GM21447 (cell line): Measurements from ENCODE around the gene NHLRC3.
"Not testable (repeated sequence)": the region's sequence is repeated elsewhere in the genome, so short reads cannot be mapped to it uniquely, and the experiment has no call there.

Source experiments
- ATAC-seq: cut with Tn5 transposase; IDR thresholded peaks from one replicate; pipeline ENCODE4 v1.9.1; 2021; ENCODE audit not compliant: unreplicated experiment

Gene NHLRC3

GRCh38 chr13:39037880-39038568, at the start of gene NHLRC3, which contains the start of gene PROSER1:
TSS of gene NHLRC3 (plus strand) at chr13:39038456. CDS start at chr13:39038640, 184 bp downstream.
TSS of gene PROSER1 (minus strand) at chr13:39038089. CDS start at chr13:39037242, 847 bp downstream.
- peak; percentile 73 for ATAC-seq

- ATAC-seq = no peak
Observed at GRCh38 chr13:38990693-38991092, 47.6 kb upstream of the NHLRC3 start, which contains the start of gene STOML3. TSS of gene STOML3 (minus strand) at chr13:38990831. CDS start at chr13:38990721, 110 bp downstream.

- no peak for ATAC-seq
Observed at GRCh38 chr13:38993381-38993780, 44.9 kb upstream of the NHLRC3 start.

GRCh38 chr13:38998739-38999138, 39.5 kb upstream of the NHLRC3 start:
- ATAC-seq = no peak

GRCh38 chr13:39006371-39007111, 31.7 kb upstream of the NHLRC3 start:
- ATAC-seq = not testable (repeated sequence)

- no peak for ATAC-seq
Observed at GRCh38 chr13:39012608-39013007, 25.6 kb upstream of the NHLRC3 start.

GRCh38 chr13:39013462-39013861, 24.8 kb upstream of the NHLRC3 start:
- no peak for ATAC-seq

- ATAC-seq = peak; percentile 71
Observed at GRCh38 chr13:39016087-39016486, 22.2 kb upstream of the NHLRC3 start.

GRCh38 chr13:39016787-39017186, 21.5 kb upstream of the NHLRC3 start:
- ATAC-seq = peak; percentile 89

- ATAC-seq = no peak
Observed at GRCh38 chr13:39020853-39021462, 17.3 kb upstream of the NHLRC3 start.

- no peak for ATAC-seq
Observed at GRCh38 chr13:39023316-39023715, 14.9 kb upstream of the NHLRC3 start.

- no peak for ATAC-seq
Observed at GRCh38 chr13:39023761-39024160, 14.5 kb upstream of the NHLRC3 start.

- ATAC-seq = no peak
Observed at GRCh38 chr13:39025433-39025839, 12.8 kb upstream of the NHLRC3 start.

GRCh38 chr13:39032150-39032549, 6.1 kb upstream of the NHLRC3 start:
- ATAC-seq = no peak

GRCh38 chr13:39034085-39034484, 4.2 kb upstream of the NHLRC3 start:
- ATAC-seq = no peak

- no peak for ATAC-seq
Observed at GRCh38 chr13:39035204-39035603, 3.1 kb upstream of the NHLRC3 start.

GRCh38 chr13:39035799-39036198, 2.5 kb upstream of the NHLRC3 start:
- no peak for ATAC-seq

GRCh38 chr13:39036212-39036611, 2.0 kb upstream of the NHLRC3 start:
- no peak for ATAC-seq

- ATAC-seq = peak; percentile 18
Observed at GRCh38 chr13:39037410-39037879, 811 bp upstream of the NHLRC3 start.

GRCh38 chr13:39038569-39039030, 344 bp downstream of the NHLRC3 start:
- peak; percentile 34 for ATAC-seq

GRCh38 chr13:39039041-39039440, 785 bp downstream of the NHLRC3 start:
- ATAC-seq = no peak
